ENCODE measurements around the gene SFI1.

DNA sequence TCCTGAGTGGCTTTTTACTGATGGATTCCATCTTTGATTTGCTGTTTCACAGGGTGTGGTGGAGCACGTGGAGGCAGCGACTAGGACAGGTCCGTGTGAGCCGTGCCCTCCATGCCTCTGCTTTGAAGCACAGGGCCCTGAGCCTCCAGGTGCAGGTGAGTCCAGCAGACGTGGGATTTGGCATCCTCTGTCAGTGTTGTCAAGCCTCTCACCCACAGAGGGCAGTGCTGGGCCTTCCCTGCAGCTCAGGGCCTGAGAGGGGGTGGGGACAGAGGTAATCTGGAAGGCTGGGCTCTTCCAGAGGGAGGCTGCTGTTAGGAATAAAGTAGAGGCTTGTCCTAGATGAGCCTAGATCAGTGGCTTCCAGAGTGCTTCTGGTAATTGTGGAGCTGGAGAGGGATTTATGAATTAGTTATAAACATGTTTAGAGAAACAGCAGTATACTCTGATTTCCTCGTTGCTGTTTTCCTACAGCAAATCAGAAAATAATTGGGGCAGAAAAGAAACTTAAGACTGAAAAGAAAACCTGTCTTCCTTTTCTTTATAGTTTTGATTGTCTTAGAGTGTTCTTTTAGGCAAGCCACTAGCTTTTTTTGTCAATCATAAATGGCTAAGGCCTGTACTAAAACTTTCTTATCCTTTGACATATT lies 65.0 kb downstream of the SFI1 start:
- no peak for TF ChIP-seq EZH2phosphoT487 (IDR thresholded peaks at IDR 0.05; ENCODE audit: insufficient read depth, low read depth)
- TF ChIP-seq EZH2 (IDR thresholded peaks at IDR 0.05; ENCODE audit: insufficient read depth, poor library complexity, severe bottlenecking) = no peak
